IMR-90 (cell line): ENCODE data around the gene NOX3. TPM values are rescaled to one million over a fixed set of nuclear protein-coding genes. Genes with fewer than 3 reads are reported as not detected.
A peak's percentile ranks its signal among the peaks of the same experiment; 100 is the strongest.

Experiments
- ATAC-seq: fragments of 200-7000 bp; cut with Tn5 transposase; 2 replicates; pipeline ENCODE4 v1.9.1; 2020; ENCODE audit warnings: low read depth, mild to moderate bottlenecking, moderate library complexity
- BruUV-seq: library from RNA; stranded (reverse); fragments of 400-500 nt; replicated peaks from 2 replicates; lab custom pipeline; 2021; lab: Mats Ljungman, UMichigan
- CTCF ChIA-PET: fragments of 300-600 bp; formaldehyde crosslinking; extraction: SDS; loops from one replicate; lab custom pipeline; 2021; ENCODE audit warnings: antibody characterized with exemption; lab: Yijun Ruan, JAX
- POLR2A ChIA-PET: fragments of 300-600 bp; sonication (Branson Sonifier 250); formaldehyde crosslinking; loops from one replicate; lab custom pipeline; 2022; ENCODE audit warnings: antibody characterized with exemption; ENCODE audit not compliant: unreplicated experiment; lab: Charles Lee
- DNase-seq: peaks from one replicate; pipeline ENCODE4 v3.0.0; 2013
- H2AFZ ChIP-seq: replicated peaks from 2 replicates; pipeline ENCODE3; 2013; ENCODE audit warnings: low read length, mild to moderate bottlenecking; ENCODE audit not compliant: poor library complexity
- H2AK5ac ChIP-seq: 2 replicates; pipeline ENCODE4 v1.6.1; 2013; ENCODE audit warnings: low read depth, low read length, inconsistent platforms
- H2AK9ac ChIP-seq: replicated peaks from 2 replicates; pipeline ENCODE3; 2013; ENCODE audit warnings: mild to moderate bottlenecking, low read depth, low read length, moderate library complexity; ENCODE audit not compliant: poor library complexity
- H2BK120ac ChIP-seq: 2 replicates; pipeline ENCODE4 v1.6.1; 2013; ENCODE audit warnings: low read depth, low read length, inconsistent platforms
- H2BK15ac ChIP-seq: 3 replicates; pipeline ENCODE4 v1.6.1; 2013; ENCODE audit warnings: low read depth, low read length, inconsistent platforms
- H2BK20ac ChIP-seq: 2 replicates; pipeline ENCODE4 v1.6.1; 2013; ENCODE audit warnings: low read depth, mild to moderate bottlenecking, inconsistent platforms, low read length, moderate library complexity
- H2BK5ac ChIP-seq: 2 replicates; pipeline ENCODE4 v1.6.1; 2013; ENCODE audit warnings: mild to moderate bottlenecking, low read depth, low read length, inconsistent platforms; ENCODE audit not compliant: poor library complexity, severe bottlenecking
- H3K14ac ChIP-seq: replicated peaks from 2 replicates; pipeline ENCODE4 v1.6.1; 2013; ENCODE audit warnings: low read depth, low read length, inconsistent platforms
- H3K18ac ChIP-seq: 2 replicates; pipeline ENCODE4 v1.6.1; 2013; ENCODE audit warnings: low read depth, low read length, control low read depth
- H3K23ac ChIP-seq: 2 replicates; pipeline ENCODE4 v1.6.1; 2013; ENCODE audit warnings: low read depth, low read length, inconsistent platforms
- H3K27ac ChIP-seq: 2 replicates; pipeline ENCODE4 v1.5.1; 2013; ENCODE audit warnings: mild to moderate bottlenecking, control low read depth, low read length; ENCODE audit not compliant: insufficient read depth
- H3K27me3 ChIP-seq: 2 replicates; pipeline ENCODE4 v1.6.1; 2013; ENCODE audit warnings: low read length; ENCODE audit not compliant: control insufficient read depth, insufficient read depth
- H3K36me3 ChIP-seq: 2 replicates; pipeline ENCODE4 v1.6.1; 2013; ENCODE audit warnings: low read length, mixed read lengths; ENCODE audit not compliant: control insufficient read depth, insufficient read depth
- H3K4ac ChIP-seq: 2 replicates; pipeline ENCODE4 v1.6.1; 2013; ENCODE audit warnings: low read depth, low read length, inconsistent platforms
- H3K4me1 ChIP-seq: 2 replicates; pipeline ENCODE4 v1.6.1; 2013; ENCODE audit warnings: low read length, mixed read lengths; ENCODE audit not compliant: control insufficient read depth, insufficient read depth
- H3K4me2 ChIP-seq: 2 replicates; pipeline ENCODE4 v1.6.1; 2013; ENCODE audit warnings: low read depth, mild to moderate bottlenecking, control low read depth, low read length, moderate library complexity
- H3K4me3 ChIP-seq: 2 replicates; pipeline ENCODE4 v1.5.1; 2013; ENCODE audit warnings: low read depth, mild to moderate bottlenecking, control low read depth, low read length, moderate library complexity; ENCODE audit not compliant: insufficient read depth
- H3K56ac ChIP-seq: 2 replicates; pipeline ENCODE4 v1.6.1; 2013; ENCODE audit warnings: low read length, inconsistent platforms; ENCODE audit not compliant: insufficient read depth; ENCODE audit errors: extremely low read depth
- H3K79me1 ChIP-seq, 2 experiments: 2 replicates each; pipeline ENCODE4 v1.6.1; 2013; ENCODE audit warnings: low read length in 2 of 2, inconsistent platforms in 1 of 2, low read depth in 1 of 2
- H3K9ac ChIP-seq: 2 replicates; pipeline ENCODE4 v1.6.1; 2013; ENCODE audit warnings: low read depth, low read length, control low read depth
- H3K9me1 ChIP-seq: 2 replicates; pipeline ENCODE4 v1.6.1; 2013; ENCODE audit warnings: low read length, inconsistent platforms; ENCODE audit not compliant: insufficient read depth
- H3K9me3 ChIP-seq: 2 replicates; pipeline ENCODE4 v1.6.1; 2013; ENCODE audit warnings: low read length; ENCODE audit not compliant: control insufficient read depth, insufficient read depth
- H4K20me1 ChIP-seq: 2 replicates; pipeline ENCODE4 v1.6.1; 2013; ENCODE audit warnings: low read length, inconsistent platforms; ENCODE audit not compliant: insufficient read depth
- H4K5ac ChIP-seq: 2 replicates; pipeline ENCODE4 v1.6.1; 2013; ENCODE audit warnings: mild to moderate bottlenecking, low read depth, low read length, control low read depth
- H4K8ac ChIP-seq, 2 experiments: 2 replicates each; pipeline ENCODE4 v1.6.1; 2013; ENCODE audit warnings: low read depth in 2 of 2, low read length in 2 of 2, control low read depth in 1 of 2, inconsistent platforms in 1 of 2
- H4K91ac ChIP-seq: 2 replicates; pipeline ENCODE4 v1.6.1; 2013; ENCODE audit warnings: low read depth, low read length, inconsistent platforms; ENCODE audit not compliant: insufficient read depth
- CTCF ChIP-seq: conservative IDR thresholded peaks from 2 replicates; pipeline ENCODE4 v1.5.1; 2012; ENCODE audit warnings: mild to moderate bottlenecking, low read depth, low read length, improper control_type of control experiment
- ELK1 ChIP-seq: fragments of 150-350 bp; IDR thresholded peaks from 2 replicates; pipeline ENCODE4 v1.6.1; 2016; ENCODE audit warnings: low read depth, mild to moderate bottlenecking, low read length, moderate library complexity, borderline replicate concordance
- FOS ChIP-seq: fragments of 150-350 bp; IDR thresholded peaks from 2 replicates; pipeline ENCODE4 v1.6.1; 2016; ENCODE audit warnings: low read depth, low read length
- MXI1 ChIP-seq: IDR thresholded peaks from 2 replicates; pipeline ENCODE4 v1.6.1; 2012; ENCODE audit warnings: low read depth, mild to moderate bottlenecking, low read length, moderate library complexity, borderline replicate concordance
- RFX5 ChIP-seq: IDR thresholded peaks from 2 replicates; pipeline ENCODE4 v1.8.0; 2012; ENCODE audit warnings: low read depth, mild to moderate bottlenecking, low read length, moderate library complexity
- SMC3 ChIP-seq: fragments of 150-350 bp; IDR thresholded peaks from 2 replicates; pipeline ENCODE4 v1.6.1; 2016; ENCODE audit warnings: low read depth, mild to moderate bottlenecking, antibody characterized with exemption, low read length, moderate library complexity
- USF2 ChIP-seq: fragments of 150-350 bp; IDR thresholded peaks from 2 replicates; pipeline ENCODE4 v1.6.1; 2017; ENCODE audit warnings: mild to moderate bottlenecking, antibody characterized with exemption, low read length, low read depth
- WGBS, 2 experiments: methylation state at CpG; one replicate each; pipeline versions ENCODE4 v1.1.5 to v1.1.7; 2013; ENCODE audit warnings: missing lambda C conversion rate in 2 of 2; ENCODE audit not compliant: insufficient read length in 1 of 2; ENCODE audit errors: extremely low coverage in 2 of 2; 5-methylcytosine and 5-hydroxymethylcytosine counted together
- dilution Hi-C: fragments of 300-500 bp; cut with HindIII; formaldehyde crosslinking; loops from one replicate; pipeline ENCODE4 v1.14.3; 2018; ENCODE audit warnings: low sequenced_read_pairs; ENCODE audit not compliant: unreplicated experiment
- in situ Hi-C: fragments of 300-500 bp; cut with MboI; formaldehyde crosslinking; loops from 3 replicates; pipeline ENCODE4 v1.14.3; 2019; ENCODE audit warnings: low sequenced_read_pairs, inconsistent platforms, mixed read lengths
- intact Hi-C: fragments of 100-400 bp; cut with micrococcal nuclease; formaldehyde crosslinking; loops from 2 replicates; pipeline ENCODE4 v1.10.0; 2022
- polyA plus RNA-seq, 3 experiments: library from polyadenylated mRNA; depleted of rRNA; stranded (reverse); fragments of >200 nt; gene quantifications; 2 replicates each; pipeline ENCODE4 v1.2.3, GENCODE V29; 2012; ENCODE audit warnings: low replicate concordance in 1 of 3
- total RNA-seq: library from RNA; depleted of rRNA; stranded (reverse); fragments of >200 nt; gene quantifications from 2 replicates; pipeline ENCODE4 v1.2.3, GENCODE V29; 2012

The NOX3 gene
- total and polyA plus RNA-seq, 2 of the 4 experiments (the other 2 are of a cell fraction), result not detected

GRCh38 chr6:155371230-155371629 is 84.4 kb downstream of the NOX3 start:
- no peak overlapping the region for H2BK5ac ChIP-seq
- no peak overlapping the region for H3K56ac ChIP-seq
- no peak overlapping the region for H2BK120ac ChIP-seq
- H3K4ac ChIP-seq, result no peak overlapping the region
- 0 out of 2 replicates have a peak overlapping the region, but pooled peaks have one; percentile 12 for H4K91ac ChIP-seq
- H3K14ac ChIP-seq, result no peak overlapping the region
- no peak overlapping the region for H4K5ac ChIP-seq
- WGBS, 2 experiments, result 83% methylated on average over 5 of the region's 5 CpGs; no CpG with 5 or more reads in 1 of the 2 experiments
- DNase-seq (no peak), ATAC-seq (no peak)
- ChIA-PET CTCF (no interaction called here), POLR2A (no interaction called here)
- H3K4me1 ChIP-seq, result peaks cover 1% of the 10 kb centered on the region; the same call in 1 of the 2 replicates
- no peak overlapping the region for H3K18ac ChIP-seq
- no peak overlapping the region for H2BK15ac ChIP-seq
- peaks cover 2% of the 10 kb centered on the region; the same call in 1 of the 2 replicates for H3K9me1 ChIP-seq
- H3K23ac ChIP-seq, result no peak overlapping the region
- no TSS peak for BruUV-seq
- in situ Hi-C loops, result no loop called here
- no peak overlapping the region for H3K4me2 ChIP-seq
- no peaks in the 10 kb centered on the region for H3K9me3 ChIP-seq
- no peak overlapping the region for H2AK9ac ChIP-seq
- no peak overlapping the region for H3K27ac ChIP-seq
- H4K8ac ChIP-seq, result no peak overlapping the region
- no peak overlapping the region for H2BK20ac ChIP-seq
- H2AFZ ChIP-seq, result no peak overlapping the region
- no peak overlapping the region for H3K4me3 ChIP-seq
- H2AK5ac ChIP-seq, result no peak overlapping the region
- no peaks in the 10 kb centered on the region for H3K27me3 ChIP-seq
- H3K79me1 ChIP-seq, result no peaks in the 10 kb centered on the region
- dilution Hi-C loops, result no loop called here
- H4K20me1 ChIP-seq, result no peaks in the 10 kb centered on the region
- no peak overlapping the region for H3K9ac ChIP-seq
- intact Hi-C loops, result no loop called here
- TF ChIP-seq CTCF, result no peak
- TF ChIP-seq MXI1, result no peak
- TF ChIP-seq ELK1, result no peak
- no peak for TF ChIP-seq FOS
- no peak for TF ChIP-seq RFX5
- TF ChIP-seq USF2, result no peak
- no peak for TF ChIP-seq SMC3
- H3K36me3 ChIP-seq, result no peaks in the 10 kb centered on the region
